H9 (cell line): Measurements from ENCODE around the gene USP46. TPM values are rescaled to one million over a fixed set of nuclear protein-coding genes. Genes with fewer than 3 reads are reported as not detected.

Source experiments
- DNase-seq: peaks from one replicate; pipeline ENCODE4 v3.0.0-alpha.2; 2017
- H2AFZ ChIP-seq: one replicate; pipeline ENCODE4 v1.6.1; 2013; ENCODE audit warnings: mild to moderate bottlenecking, low read length, control low read depth, moderate library complexity
- H2AK5ac ChIP-seq: 2 replicates; pipeline ENCODE4 v1.6.1; 2013; ENCODE audit warnings: low read length, control low read depth, mixed read lengths; ENCODE audit not compliant: insufficient read length
- H2BK120ac ChIP-seq: one replicate; pipeline ENCODE4 v1.6.1; 2013; ENCODE audit warnings: low read depth, mild to moderate bottlenecking, low read length, control low read depth, inconsistent platforms; ENCODE audit not compliant: poor library complexity, severe bottlenecking
- H2BK12ac ChIP-seq: 2 replicates; pipeline ENCODE4 v1.6.1; 2013; ENCODE audit warnings: low read length, control low read depth, mixed read lengths, low read depth; ENCODE audit not compliant: insufficient read length
- H2BK15ac ChIP-seq: 2 replicates; pipeline ENCODE4 v1.6.1; 2013; ENCODE audit warnings: low read depth, low read length, control low read depth
- H2BK20ac ChIP-seq: one replicate; pipeline ENCODE4 v1.6.1; 2013; ENCODE audit warnings: low read depth, mild to moderate bottlenecking, low read length, control low read depth, inconsistent platforms; ENCODE audit not compliant: poor library complexity, severe bottlenecking
- H2BK5ac ChIP-seq: 2 replicates; pipeline ENCODE4 v1.6.1; 2013; ENCODE audit warnings: low read length, control low read depth, mixed read lengths; ENCODE audit not compliant: insufficient read length
- H3K14ac ChIP-seq: 2 replicates; pipeline ENCODE4 v1.6.1; 2013; ENCODE audit warnings: low read length, control low read depth; ENCODE audit not compliant: insufficient read depth
- H3K18ac ChIP-seq: 2 replicates; pipeline ENCODE4 v1.6.1; 2013; ENCODE audit warnings: low read depth, mild to moderate bottlenecking, mixed read lengths, low read length, control low read depth; ENCODE audit not compliant: insufficient read length
- H3K23ac ChIP-seq: 2 replicates; pipeline ENCODE4 v1.6.1; 2013; ENCODE audit warnings: low read length, control low read depth, mixed read lengths, low read depth; ENCODE audit not compliant: insufficient read length
- H3K23me2 ChIP-seq: 2 replicates; pipeline ENCODE4 v1.6.1; 2013; ENCODE audit warnings: low read depth, mild to moderate bottlenecking, mixed read lengths, low read length, control low read depth; ENCODE audit not compliant: insufficient read length, poor library complexity, severe bottlenecking
- H3K27ac ChIP-seq: 2 replicates; pipeline ENCODE4 v1.5.1; 2013; ENCODE audit warnings: low read length, control low read depth, mixed read lengths, low read depth; ENCODE audit not compliant: insufficient read length
- H3K27me3 ChIP-seq: 2 replicates; pipeline ENCODE4 v1.6.1; 2013; ENCODE audit warnings: low read length, control low read depth, inconsistent platforms; ENCODE audit not compliant: insufficient read depth
- H3K4ac ChIP-seq: 2 replicates; pipeline ENCODE4 v1.6.1; 2013; ENCODE audit warnings: low read depth, mild to moderate bottlenecking, control low read depth, inconsistent platforms, low read length, moderate library complexity
- H3K4me1 ChIP-seq: 2 replicates; pipeline ENCODE4 v1.6.1; 2013; ENCODE audit warnings: low read length, control low read depth, inconsistent platforms; ENCODE audit not compliant: insufficient read depth
- H3K4me2 ChIP-seq: 2 replicates; pipeline ENCODE4 v1.6.1; 2013; ENCODE audit warnings: low read length, control low read depth, mixed read lengths; ENCODE audit not compliant: insufficient read length, insufficient read depth
- H3K56ac ChIP-seq: 2 replicates; pipeline ENCODE4 v1.6.1; 2013; ENCODE audit warnings: low read depth, mild to moderate bottlenecking, mixed read lengths, low read length, control low read depth; ENCODE audit not compliant: insufficient read length
- H3K79me1 ChIP-seq: 2 replicates; pipeline ENCODE4 v1.6.1; 2013; ENCODE audit warnings: low read depth, mild to moderate bottlenecking, moderate library complexity, low read length, control low read depth, inconsistent platforms; ENCODE audit not compliant: insufficient read depth, poor library complexity, severe bottlenecking
- H3K79me2 ChIP-seq: 2 replicates; pipeline ENCODE4 v1.6.1; 2013; ENCODE audit warnings: low read length, control low read depth, inconsistent platforms; ENCODE audit not compliant: insufficient read depth
- H3K9ac ChIP-seq: 2 replicates; pipeline ENCODE4 v1.6.1; 2013; ENCODE audit warnings: low read length, control low read depth, mixed read lengths; ENCODE audit not compliant: insufficient read length; ENCODE audit errors: extremely low read depth
- H3K9me3 ChIP-seq: one replicate; pipeline ENCODE4 v1.6.1; 2013; ENCODE audit warnings: low read depth, low read length, inconsistent platforms; ENCODE audit not compliant: control insufficient read depth
- H3T11ph ChIP-seq: one replicate; pipeline ENCODE4 v1.6.1; 2013; ENCODE audit warnings: mild to moderate bottlenecking, low read length, control low read depth, inconsistent platforms
- H4K20me1 ChIP-seq: one replicate; pipeline ENCODE4 v1.6.1; 2013; ENCODE audit not compliant: control insufficient read depth, insufficient read length, insufficient read depth
- H4K5ac ChIP-seq: 2 replicates; pipeline ENCODE4 v1.6.1; 2013; ENCODE audit warnings: low read depth, mild to moderate bottlenecking, mixed read lengths, low read length, control low read depth; ENCODE audit not compliant: insufficient read length
- H4K8ac ChIP-seq: replicated peaks from 2 replicates; pipeline ENCODE4 v1.6.1; 2013; ENCODE audit warnings: low read length, control low read depth, mixed read lengths, low read depth; ENCODE audit not compliant: insufficient read length
- H4K91ac ChIP-seq: 2 replicates; pipeline ENCODE4 v1.6.1; 2013; ENCODE audit warnings: low read depth, mild to moderate bottlenecking, moderate library complexity, mixed read lengths, low read length, control low read depth; ENCODE audit not compliant: insufficient read length
- H3K27ac Mint-ChIP-seq, 3 experiments: 2 replicates in 2 of 3; 3 replicates in 1 of 3; pipeline ENCODE4 v1.8.0; 2020 to 2021; ENCODE audit warnings: mixed read lengths in 3 of 3, mild to moderate bottlenecking in 1 of 3, moderate library complexity in 1 of 3
- H3K27me3 Mint-ChIP-seq: 2 replicates; pipeline ENCODE4 v1.8.0; 2021; ENCODE audit warnings: low read depth, mild to moderate bottlenecking, moderate library complexity, mixed read lengths
- H3K36me3 Mint-ChIP-seq, 3 experiments: 2 replicates in 2 of 3; 3 replicates in 1 of 3; pipeline ENCODE4 v1.8.0; 2020 to 2021; ENCODE audit warnings: low read depth in 3 of 3, mixed read lengths in 3 of 3; ENCODE audit not compliant: insufficient read depth in 1 of 3
- H3K4me1 Mint-ChIP-seq, 2 experiments: 2 replicates each; pipeline ENCODE4 v1.8.0; 2020; ENCODE audit warnings: mixed read lengths in 2 of 2
- H3K4me3 Mint-ChIP-seq, 2 experiments: 2 replicates in 1 of 2; 3 replicates in 1 of 2; pipeline ENCODE4 v1.8.0; 2020 to 2021; ENCODE audit warnings: mild to moderate bottlenecking in 2 of 2, mixed read lengths in 2 of 2, moderate library complexity in 1 of 2
- H3K9me3 Mint-ChIP-seq, 2 experiments: 2 replicates in 1 of 2; 3 replicates in 1 of 2; pipeline ENCODE4 v1.8.0; 2020; ENCODE audit warnings: mild to moderate bottlenecking in 2 of 2, mixed read lengths in 2 of 2, moderate library complexity in 1 of 2
- CTCF ChIP-seq: fragments of 200-600 bp; sonication (generic); conservative IDR thresholded peaks from 3 replicates; pipeline ENCODE4 v1.8.0; 2021; ENCODE audit warnings: antibody characterized with exemption, mild to moderate bottlenecking
- WGBS: extraction: QIAGEN DNeasy Blood & Tissue Kit; methylation state at CpG from one replicate; pipeline ENCODE4 v1.1.7; 2013; ENCODE audit warnings: missing lambda C conversion rate, low lambda C conversion rate, mixed read lengths; ENCODE audit not compliant: insufficient read length; ENCODE audit errors: extremely low coverage; 5-methylcytosine and 5-hydroxymethylcytosine counted together
- total RNA-seq: library from RNA; stranded (reverse); gene quantifications from 2 replicates; pipeline ENCODE4 v1.2.1, GENCODE V29; 2021

USP46 gene
- total RNA-seq, 1 experiment from 2014 or later = 59.8 TPM

GRCh38 chr4:52606726-52607125 lies 52.4 kb downstream of the USP46 start:
- Histone ChIP-seq H2BK12ac (no peak overlapping the region), H4K5ac (no peak overlapping the region), H3K14ac (no peak overlapping the region), H3K4me2 (no peak overlapping the region), H3K27ac (no peak overlapping the region), H3K9ac (no peak overlapping the region), H4K20me1 (no peaks in the 10 kb centered on the region), H3K23me2 (no peaks in the 10 kb centered on the region), H2BK15ac (no peak overlapping the region), H3K79me1 (no peaks in the 10 kb centered on the region), H2AK5ac (no peak overlapping the region), H3K4me1 (no peaks in the 10 kb centered on the region), H2BK20ac (no peak overlapping the region), H3T11ph (no peak overlapping the region), H4K8ac (no peak overlapping the region), H3K18ac (no peak overlapping the region), H3K79me2 (no peaks in the 10 kb centered on the region), H2BK120ac (no peak overlapping the region), H3K23ac (no peak overlapping the region), H3K27me3 (no peaks in the 10 kb centered on the region), H3K9me3 (no peaks in the 10 kb centered on the region), H3K4ac (no peak overlapping the region), H2AFZ (no peak overlapping the region), H3K56ac (no peak overlapping the region), H2BK5ac (no peak overlapping the region), H4K91ac (no peak overlapping the region)
- DNase-seq = no peak
- no peak overlapping the region for H3K4me3 Mint-ChIP-seq
- peaks cover 9 to 20% of the 10 kb centered on the region in 2 experiments for H3K4me1 Mint-ChIP-seq
- WGBS = no CpG with 5 or more reads among the region's 2 CpGs
- H3K36me3 Mint-ChIP-seq = peaks cover 57 to 80% (median 74%) of the 10 kb centered on the region in 3 experiments
- H3K9me3 Mint-ChIP-seq = no peaks in the 10 kb centered on the region; a peak in 1 of 5 replicates
- H3K27ac Mint-ChIP-seq = no peak overlapping the region; a peak in 1 of 7 replicates
- no peaks in the 10 kb centered on the region for H3K27me3 Mint-ChIP-seq
- TF ChIP-seq CTCF = no peak
